HG02759 (cell line): ENCODE data around the gene THAP2.
"Not testable (repeated sequence)": the region's sequence is repeated elsewhere in the genome, so short reads cannot be mapped to it uniquely, and the experiment has no call there.

Source experiments
- ATAC-seq: cut with Tn5 transposase; IDR thresholded peaks from one replicate; pipeline ENCODE4 v1.9.1; 2021; ENCODE audit warnings: mild to moderate bottlenecking, moderate library complexity; ENCODE audit not compliant: unreplicated experiment

The THAP2 gene

GRCh38 chr12:71661977-71662530 is 2.0 kb upstream of the THAP2 start:
- ATAC-seq = no peak

- peak; percentile 22 for ATAC-seq
These were observed 1.1 kb upstream of the THAP2 start for GRCh38 chr12:71662849-71663560.

- ATAC-seq = peak; percentile 11
These were observed 449 bp downstream of the THAP2 start for GRCh38 chr12:71664411-71665089.

GRCh38 chr12:71665090-71665463 is 976 bp downstream of the THAP2 start:
- ATAC-seq = no peak

GRCh38 chr12:71666259-71666658 is 2.2 kb downstream of the THAP2 start:
- no peak for ATAC-seq

- no peak for ATAC-seq
These were observed 7.2 kb downstream of the THAP2 start for GRCh38 chr12:71671311-71671710.

- ATAC-seq = no peak
These were observed 7.7 kb downstream of the THAP2 start for GRCh38 chr12:71671816-71672215.

GRCh38 chr12:71682466-71682865 is 18.4 kb downstream of the THAP2 start:
- ATAC-seq = no peak

GRCh38 chr12:71683633-71684032 is 19.5 kb downstream of the THAP2 start:
- no peak for ATAC-seq

- ATAC-seq = no peak
These were observed 20.0 kb downstream of the THAP2 start for GRCh38 chr12:71684081-71684480.

- ATAC-seq = no peak
These were observed 21.3 kb downstream of the THAP2 start for GRCh38 chr12:71685312-71685906.

- peak; percentile 91 for ATAC-seq
These were observed 22.0 kb downstream of the THAP2 start, which contains the start of gene TMEM19 for GRCh38 chr12:71685914-71686657. TSS of gene TMEM19 (plus strand) at chr12:71686082. CDS start at chr12:71686681, 599 bp downstream.

- ATAC-seq = no peak
These were observed 22.5 kb downstream of the THAP2 start for GRCh38 chr12:71686658-71687025.

GRCh38 chr12:71687172-71687571 is 23.1 kb downstream of the THAP2 start:
- not testable (repeated sequence) for ATAC-seq

- no peak for ATAC-seq
These were observed 25.0 kb downstream of the THAP2 start for GRCh38 chr12:71688961-71689570.

- no peak for ATAC-seq
These were observed 27.5 kb downstream of the THAP2 start for GRCh38 chr12:71691504-71692129.

- no peak for ATAC-seq
These were observed 29.0 kb downstream of the THAP2 start for GRCh38 chr12:71693126-71693525.

- peak; percentile 17 for ATAC-seq
These were observed 29.6 kb downstream of the THAP2 start for GRCh38 chr12:71693651-71694050.

GRCh38 chr12:71694099-71694820 is 30.2 kb downstream of the THAP2 start:
- peak; percentile 91 for ATAC-seq

- no peak for ATAC-seq
These were observed 31.7 kb downstream of the THAP2 start for GRCh38 chr12:71695782-71696181.
